ENCODE results near the gene PDK2. TPM values are rescaled to one million over a fixed set of nuclear protein-coding genes. Genes with fewer than 3 reads are reported as not detected.

The PDK2 gene
- total and polyA plus RNA-seq, 10 of the 15 experiments (the other 5 are each of a cell fraction or from before 2014, with no cell fraction given), result 0.98 to 22.6 (median 12.3) TPM

DNA sequence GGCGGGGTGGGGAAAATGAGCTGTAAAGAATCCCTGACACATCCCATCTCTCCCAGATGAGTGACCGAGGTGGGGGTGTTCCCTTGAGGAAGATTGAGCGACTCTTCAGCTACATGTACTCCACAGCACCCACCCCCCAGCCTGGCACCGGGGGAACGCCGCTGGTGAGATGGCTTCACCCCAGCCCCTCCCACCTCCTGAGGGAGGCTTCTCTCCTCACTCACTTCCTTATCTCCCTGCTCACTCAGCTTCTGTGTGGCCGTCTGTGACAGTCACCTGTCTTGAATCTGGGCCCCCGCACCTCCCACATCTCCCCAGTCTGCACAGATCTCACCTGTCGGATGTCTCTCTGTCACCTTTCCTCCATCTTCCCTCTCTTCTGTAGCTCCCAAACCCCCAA, 13.4 kb downstream of the PDK2 start (continued):
- TF ChIP-seq, protein P1, sequence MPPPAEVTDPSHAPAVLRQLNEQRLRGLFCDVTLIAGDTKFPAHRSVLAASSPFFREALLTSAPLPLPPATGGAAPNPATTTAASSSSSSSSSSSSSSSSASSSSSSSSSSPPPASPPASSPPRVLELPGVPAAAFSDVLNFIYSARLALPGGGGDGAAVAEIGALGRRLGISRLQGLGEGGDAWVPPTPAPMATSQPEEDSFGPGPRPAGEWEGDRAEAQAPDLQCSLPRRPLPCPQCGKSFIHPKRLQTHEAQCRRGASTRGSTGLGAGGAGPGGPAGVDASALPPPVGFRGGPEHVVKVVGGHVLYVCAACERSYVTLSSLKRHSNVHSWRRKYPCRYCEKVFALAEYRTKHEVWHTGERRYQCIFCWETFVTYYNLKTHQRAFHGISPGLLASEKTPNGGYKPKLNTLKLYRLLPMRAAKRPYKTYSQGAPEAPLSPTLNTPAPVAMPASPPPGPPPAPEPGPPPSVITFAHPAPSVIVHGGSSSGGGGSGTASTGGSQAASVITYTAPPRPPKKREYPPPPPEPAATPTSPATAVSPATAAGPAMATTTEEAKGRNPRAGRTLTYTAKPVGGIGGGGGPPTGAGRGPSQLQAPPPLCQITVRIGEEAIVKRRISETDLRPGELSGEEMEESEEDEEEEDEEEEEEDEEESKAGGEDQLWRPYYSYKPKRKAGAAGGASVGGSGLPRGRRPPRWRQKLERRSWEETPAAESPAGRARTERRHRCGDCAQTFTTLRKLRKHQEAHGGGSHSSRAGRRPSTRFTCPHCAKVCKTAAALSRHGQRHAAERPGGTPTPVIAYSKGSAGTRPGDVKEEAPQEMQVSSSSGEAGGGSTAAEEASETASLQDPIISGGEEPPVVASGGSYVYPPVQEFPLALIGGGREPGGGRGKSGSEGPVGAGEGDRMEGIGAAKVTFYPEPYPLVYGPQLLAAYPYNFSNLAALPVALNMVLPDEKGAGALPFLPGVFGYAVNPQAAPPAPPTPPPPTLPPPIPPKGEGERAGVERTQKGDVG (CRISPR knock-in tag; IDR thresholded peaks at IDR 0.05), result no peak
- TF ChIP-seq HDAC6 (IDR thresholded peaks at IDR 0.05; ENCODE audit: unreplicated experiment) (no peak), TAF1 (IDR thresholded peaks at IDR 0.05; ENCODE audit: borderline replicate concordance, low read depth, low read length) (no peak), MYC (IDR thresholded peaks at IDR 0.05; ENCODE audit: insufficient read depth, insufficient read length, insufficient replicate concordance, low read length, severe bottlenecking) (no peak), MEF2B (IDR thresholded peaks at IDR 0.05; ENCODE audit: partially characterized antibody, poor library complexity, severe bottlenecking) (no peak), BHLHE40 (IDR thresholded peaks at IDR 0.05; ENCODE audit: borderline replicate concordance in 1 of 2, low read depth in 2 of 2, low read length in 1 of 2) (no peak), SMC3 (IDR thresholded peaks at IDR 0.05; ENCODE audit: borderline replicate concordance, low read length) (no peak)
- TF ChIP-seq, protein P2, sequence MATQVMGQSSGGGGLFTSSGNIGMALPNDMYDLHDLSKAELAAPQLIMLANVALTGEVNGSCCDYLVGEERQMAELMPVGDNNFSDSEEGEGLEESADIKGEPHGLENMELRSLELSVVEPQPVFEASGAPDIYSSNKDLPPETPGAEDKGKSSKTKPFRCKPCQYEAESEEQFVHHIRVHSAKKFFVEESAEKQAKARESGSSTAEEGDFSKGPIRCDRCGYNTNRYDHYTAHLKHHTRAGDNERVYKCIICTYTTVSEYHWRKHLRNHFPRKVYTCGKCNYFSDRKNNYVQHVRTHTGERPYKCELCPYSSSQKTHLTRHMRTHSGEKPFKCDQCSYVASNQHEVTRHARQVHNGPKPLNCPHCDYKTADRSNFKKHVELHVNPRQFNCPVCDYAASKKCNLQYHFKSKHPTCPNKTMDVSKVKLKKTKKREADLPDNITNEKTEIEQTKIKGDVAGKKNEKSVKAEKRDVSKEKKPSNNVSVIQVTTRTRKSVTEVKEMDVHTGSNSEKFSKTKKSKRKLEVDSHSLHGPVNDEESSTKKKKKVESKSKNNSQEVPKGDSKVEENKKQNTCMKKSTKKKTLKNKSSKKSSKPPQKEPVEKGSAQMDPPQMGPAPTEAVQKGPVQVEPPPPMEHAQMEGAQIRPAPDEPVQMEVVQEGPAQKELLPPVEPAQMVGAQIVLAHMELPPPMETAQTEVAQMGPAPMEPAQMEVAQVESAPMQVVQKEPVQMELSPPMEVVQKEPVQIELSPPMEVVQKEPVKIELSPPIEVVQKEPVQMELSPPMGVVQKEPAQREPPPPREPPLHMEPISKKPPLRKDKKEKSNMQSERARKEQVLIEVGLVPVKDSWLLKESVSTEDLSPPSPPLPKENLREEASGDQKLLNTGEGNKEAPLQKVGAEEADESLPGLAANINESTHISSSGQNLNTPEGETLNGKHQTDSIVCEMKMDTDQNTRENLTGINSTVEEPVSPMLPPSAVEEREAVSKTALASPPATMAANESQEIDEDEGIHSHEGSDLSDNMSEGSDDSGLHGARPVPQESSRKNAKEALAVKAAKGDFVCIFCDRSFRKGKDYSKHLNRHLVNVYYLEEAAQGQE (IDR thresholded peaks at IDR 0.05; ENCODE audit: low read depth, low read length), result no peak
- TF ChIP-seq, protein P3, sequence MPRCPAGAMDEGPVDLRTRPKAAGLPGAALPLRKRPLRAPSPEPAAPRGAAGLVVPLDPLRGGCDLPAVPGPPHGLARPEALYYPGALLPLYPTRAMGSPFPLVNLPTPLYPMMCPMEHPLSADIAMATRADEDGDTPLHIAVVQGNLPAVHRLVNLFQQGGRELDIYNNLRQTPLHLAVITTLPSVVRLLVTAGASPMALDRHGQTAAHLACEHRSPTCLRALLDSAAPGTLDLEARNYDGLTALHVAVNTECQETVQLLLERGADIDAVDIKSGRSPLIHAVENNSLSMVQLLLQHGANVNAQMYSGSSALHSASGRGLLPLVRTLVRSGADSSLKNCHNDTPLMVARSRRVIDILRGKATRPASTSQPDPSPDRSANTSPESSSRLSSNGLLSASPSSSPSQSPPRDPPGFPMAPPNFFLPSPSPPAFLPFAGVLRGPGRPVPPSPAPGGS (IDR thresholded peaks at IDR 0.05; ENCODE audit: borderline replicate concordance, insufficient read depth, low read depth, low read length, poor library complexity, severe bottlenecking), result no peak
